Stimulated activated CD4-positive, alpha-beta T cell treated with anti-CD3 and anti-CD28 coated beads, TNF-alpha, amount 100 ng/mL, for 48 hours (primary cell): ENCODE measurements around the gene PRM3.

Experiments used
- DNase-seq, 3 donors: peaks; one replicate each; pipeline ENCODE4 v3.0.0-alpha.2; 2020; ENCODE audit warnings: low read depth in 3 of 3

Gene PRM3

GRCh38 chr16:11245222-11245737 lies 28.1 kb downstream of the PRM3 start:
- DNase-seq = no peak

- DNase-seq = no peak
Measured at GRCh38 chr16:11242658-11243057, 30.8 kb downstream of the PRM3 start.

GRCh38 chr16:11241480-11242204 lies 31.8 kb downstream of the PRM3 start:
- DNase-seq = no peak

- DNase-seq = no peak
Measured at GRCh38 chr16:11240636-11241473, 32.6 kb downstream of the PRM3 start.

- no peak for DNase-seq
Measured at GRCh38 chr16:11239644-11240632, 33.5 kb downstream of the PRM3 start.

GRCh38 chr16:11238272-11239202 lies 34.9 kb downstream of the PRM3 start:
- DNase-seq = no peak

GRCh38 chr16:11236461-11237254 lies 36.8 kb downstream of the PRM3 start:
- no peak for DNase-seq

- no peak for DNase-seq
Measured at GRCh38 chr16:11235703-11235991, 37.8 kb downstream of the PRM3 start.

GRCh38 chr16:11234884-11235702 lies 38.3 kb downstream of the PRM3 start:
- no peak for DNase-seq

GRCh38 chr16:11233727-11234376 lies 39.6 kb downstream of the PRM3 start:
- DNase-seq = peak; percentile 72 to 83 (median 82)

GRCh38 chr16:11232852-11233726 lies 40.3 kb downstream of the PRM3 start:
- DNase-seq = peak; percentile 86 to 93 (median 87)

GRCh38 chr16:11232302-11232851 lies 41.1 kb downstream of the PRM3 start:
- no peak for DNase-seq

- no peak for DNase-seq
Measured at GRCh38 chr16:11231367-11231970, 42.0 kb downstream of the PRM3 start.

- DNase-seq = no peak
Measured at GRCh38 chr16:11229906-11230305, 43.5 kb downstream of the PRM3 start.

- DNase-seq = no peak
Measured at GRCh38 chr16:11229432-11229831, 44.0 kb downstream of the PRM3 start.

GRCh38 chr16:11225677-11226549 lies 47.5 kb downstream of the PRM3 start:
- DNase-seq = no peak
